Activated CD8-positive, alpha-beta memory T cell treated with anti-CD3 and anti-CD28 coated beads, Interleukin-2, amount 50 U/mL, for 24 hours (primary cell): ENCODE data around the gene MRPS21.
"Not testable (repeated sequence)": the region's sequence is repeated elsewhere in the genome, so short reads cannot be mapped to it uniquely, and the experiment has no call there.

Source experiments
- DNase-seq: peaks from one replicate; pipeline ENCODE4 v3.0.0-alpha.2; 2020; ENCODE audit errors: extremely low read depth

The MRPS21 gene

DNA sequence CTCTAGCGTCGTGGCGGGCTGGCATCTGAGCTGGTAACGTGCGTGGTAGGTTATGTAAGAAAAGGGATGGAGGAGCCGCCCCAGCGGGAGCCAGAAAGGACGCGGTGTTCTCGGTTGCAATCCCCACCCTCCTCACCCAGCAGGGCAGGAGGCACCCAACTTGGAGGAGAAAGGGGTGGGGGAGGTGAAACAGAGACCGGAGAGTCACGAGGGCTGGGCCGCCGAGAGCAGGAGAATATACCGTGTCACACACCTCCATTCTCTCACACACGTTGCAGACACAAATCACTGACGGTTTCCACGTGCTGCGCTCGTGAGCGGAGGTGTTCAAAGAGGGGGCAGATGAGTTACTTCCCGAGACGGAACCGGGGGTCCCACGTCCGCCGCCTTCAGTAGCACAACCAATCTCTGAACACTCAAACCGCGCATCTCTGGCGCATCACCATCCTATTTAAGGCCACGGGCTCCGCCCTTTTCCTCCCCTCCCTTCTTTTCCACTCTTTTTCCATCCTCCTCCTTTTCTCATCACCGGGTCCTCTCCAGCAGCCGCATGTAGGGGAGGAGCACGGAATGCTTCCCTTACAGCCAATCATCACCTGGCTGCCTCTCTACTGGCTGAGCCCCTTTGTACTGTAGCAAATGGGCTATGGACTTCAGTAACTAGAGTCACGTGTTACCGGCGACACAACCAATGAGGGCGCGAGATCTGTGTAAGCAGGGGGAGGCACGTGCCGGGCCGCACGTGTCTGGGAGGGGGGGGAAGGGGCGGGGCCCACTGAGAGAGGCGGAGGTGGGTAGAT, 11.7 kb upstream of the MRPS21 start, which contains the start of gene CIART:
TSS of gene CIART (plus strand) at position 797 of the 800 bp plus-strand sequence. CDS start 714 bp downstream, outside the sequence.
- DNase-seq = peak; percentile 34

DNA sequence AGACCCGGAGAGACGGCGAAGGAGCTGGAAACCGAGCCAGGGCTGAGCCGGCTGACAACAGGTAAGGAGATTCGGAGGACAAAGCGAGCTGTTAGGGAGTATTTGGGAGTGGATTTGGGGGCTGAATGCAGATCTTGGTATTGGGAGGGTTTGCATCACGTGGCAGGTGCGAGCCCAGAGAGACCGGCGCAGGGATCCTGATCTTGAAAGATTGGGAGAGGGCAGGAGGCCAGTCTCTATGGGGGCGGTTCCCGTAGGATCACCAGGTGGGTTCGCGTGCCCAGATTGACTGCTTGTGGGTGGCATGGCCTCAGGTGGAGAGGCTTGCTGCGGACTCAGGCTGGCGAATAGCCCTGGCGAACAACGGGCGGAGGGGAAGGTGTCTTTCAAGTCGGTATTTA, 11.1 kb upstream of the MRPS21 start:
- no peak for DNase-seq

DNA sequence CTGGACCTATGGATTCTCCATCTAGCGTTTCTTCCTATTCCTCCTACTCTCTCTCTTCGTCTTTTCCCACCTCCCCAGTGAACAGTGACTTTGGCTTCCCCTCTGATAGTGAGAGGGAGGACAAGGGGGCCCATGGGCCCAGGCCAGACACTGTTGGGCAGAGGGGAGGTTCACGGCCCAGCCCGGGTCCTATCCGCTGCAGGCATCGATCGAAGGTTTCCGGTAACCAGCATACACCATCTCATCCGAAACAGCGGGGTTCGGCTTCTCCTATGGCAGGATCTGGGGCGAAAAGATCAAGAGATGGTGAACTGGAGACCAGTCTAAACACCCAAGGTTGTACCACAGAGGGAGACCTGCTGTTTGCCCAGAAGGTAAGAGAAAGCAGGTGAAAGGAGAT, 10.4 kb upstream of the MRPS21 start:
- DNase-seq = no peak

DNA sequence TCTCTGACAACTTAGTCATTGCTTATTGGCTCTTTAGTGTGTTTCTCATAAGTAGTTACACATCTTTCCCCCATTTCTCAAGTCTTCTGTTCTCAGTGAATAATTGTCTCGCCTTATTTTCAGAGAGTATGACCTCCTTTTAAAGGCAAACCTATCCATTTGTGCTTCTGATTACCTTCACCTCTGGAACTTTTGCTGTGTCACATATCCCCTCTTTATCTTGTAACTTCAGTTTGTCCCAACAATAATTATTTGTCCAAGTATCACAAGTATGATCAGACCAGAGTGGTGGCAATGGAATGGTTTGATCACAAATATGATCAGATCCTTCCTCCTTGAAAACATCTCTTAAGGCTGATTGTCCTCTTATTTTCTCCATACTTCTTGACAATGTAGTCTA, 5.3 kb upstream of the MRPS21 start:
- DNase-seq = no peak

DNA sequence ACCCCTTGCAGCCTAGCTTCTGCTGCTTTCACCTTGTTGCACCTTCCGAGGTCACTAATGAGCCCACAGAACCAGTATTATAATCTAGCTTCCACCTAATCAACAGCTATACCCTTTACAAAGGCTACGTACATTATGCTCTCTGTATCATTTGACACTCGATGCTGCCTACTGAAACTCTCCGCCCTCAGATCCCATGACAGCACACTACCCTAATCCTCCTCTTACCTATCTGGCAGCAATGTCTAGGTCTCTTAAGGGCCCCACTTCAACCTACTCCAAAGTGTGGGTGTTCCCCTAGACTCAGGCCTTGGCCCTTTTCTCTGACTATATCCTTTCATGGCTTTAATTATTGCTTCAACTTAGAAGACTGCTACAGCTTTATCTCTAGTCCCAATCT, 4.8 kb upstream of the MRPS21 start:
- no peak for DNase-seq

DNA sequence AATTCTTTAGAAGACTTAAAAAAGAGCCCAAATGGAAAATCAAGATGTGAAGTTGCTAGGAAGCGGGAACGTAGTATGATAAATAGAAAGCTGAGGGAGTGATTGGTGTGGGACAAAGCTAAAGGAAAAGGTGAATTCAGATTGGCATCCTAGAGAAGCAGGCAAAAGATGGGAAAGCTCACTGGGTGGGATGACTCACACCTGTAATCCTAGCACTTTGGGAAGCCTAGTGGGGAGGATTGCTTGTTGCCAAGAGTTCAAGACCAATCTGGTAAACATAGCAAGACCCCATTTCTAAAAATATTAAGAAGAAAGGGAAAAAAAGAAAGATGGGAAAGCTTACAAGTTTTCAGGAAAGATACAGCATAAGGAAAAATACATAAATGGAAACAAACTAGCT, 1.8 kb downstream of the MRPS21 start:
- DNase-seq = no peak

DNA sequence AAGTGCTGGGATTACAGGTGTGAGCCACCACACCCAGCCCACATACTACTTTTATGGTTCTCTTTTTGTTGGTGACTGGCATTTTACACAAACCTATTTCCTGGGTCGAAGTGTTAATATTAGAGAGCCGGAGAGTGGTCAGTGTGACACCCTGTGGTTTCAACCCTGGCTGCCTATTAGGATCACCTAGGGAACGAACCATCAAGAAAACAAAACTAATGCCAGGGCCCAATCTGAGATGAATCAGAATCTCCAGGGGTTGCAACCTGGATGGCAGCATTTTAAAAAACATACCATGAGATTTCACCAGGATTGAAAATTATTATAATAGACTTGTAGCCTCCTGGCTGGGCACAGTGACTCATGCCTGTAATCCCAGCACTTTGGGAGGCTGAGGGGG, 6.1 kb downstream of the MRPS21 start:
- no peak for DNase-seq

DNA sequence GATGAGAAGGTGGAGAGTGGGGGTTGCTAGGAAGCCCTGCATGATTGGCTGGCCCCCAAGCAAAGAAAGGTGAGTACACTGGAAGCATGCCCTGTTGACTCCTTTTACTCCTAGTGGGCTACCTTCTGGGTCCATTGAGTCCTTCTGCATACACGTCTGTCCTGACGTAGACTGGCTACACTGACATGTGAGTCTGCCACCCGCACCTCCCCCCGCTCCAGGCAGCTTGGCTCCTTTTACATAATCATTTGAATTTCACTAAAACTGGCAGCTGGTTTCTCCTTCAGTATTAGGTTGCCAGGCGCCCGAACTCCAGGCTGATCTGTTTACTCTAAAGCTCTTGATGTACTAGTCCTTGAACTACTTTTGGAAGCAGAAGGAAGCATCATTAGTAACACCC, 8.7 kb downstream of the MRPS21 start:
- no peak for DNase-seq

DNA sequence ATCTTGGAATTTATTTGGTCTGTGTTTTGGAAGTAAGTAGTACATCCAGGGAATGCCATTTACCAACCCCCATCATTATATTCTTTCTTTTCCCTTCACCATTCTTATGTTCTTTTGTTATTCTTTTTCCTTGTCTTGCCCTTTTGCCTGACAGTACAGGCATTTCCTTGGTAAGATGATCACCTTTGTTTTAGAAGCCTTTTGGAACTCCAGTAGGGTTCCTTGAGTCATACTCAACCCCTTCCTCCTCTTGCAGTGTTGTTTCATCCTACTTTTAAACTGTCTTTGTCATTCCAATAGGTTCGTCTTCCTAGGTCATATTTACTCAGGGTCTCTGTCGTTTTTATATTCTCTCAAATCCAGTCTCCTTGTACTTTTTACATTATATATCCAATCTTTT, 9.2 kb downstream of the MRPS21 start:
- no peak for DNase-seq

DNA sequence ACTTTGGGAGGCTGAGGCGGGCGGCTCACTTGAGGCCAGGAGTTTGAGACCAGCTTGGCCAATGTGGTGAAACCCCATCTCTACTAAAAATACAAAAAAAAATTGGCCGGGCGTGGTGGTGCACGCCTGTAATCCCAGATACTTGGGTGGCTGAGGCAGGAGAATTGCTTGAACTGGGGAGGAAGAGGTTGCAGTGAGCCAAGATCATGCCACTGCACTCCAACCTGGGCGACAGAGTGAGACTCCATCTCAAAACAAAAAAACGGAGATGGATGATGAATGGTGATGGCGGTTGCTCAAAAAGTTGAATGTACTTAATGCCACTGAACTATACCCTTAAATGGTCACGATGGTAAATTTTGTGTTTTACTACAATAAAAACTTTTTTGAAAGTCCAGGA, 14.9 kb downstream of the MRPS21 start:
- DNase-seq = not testable (repeated sequence)

DNA sequence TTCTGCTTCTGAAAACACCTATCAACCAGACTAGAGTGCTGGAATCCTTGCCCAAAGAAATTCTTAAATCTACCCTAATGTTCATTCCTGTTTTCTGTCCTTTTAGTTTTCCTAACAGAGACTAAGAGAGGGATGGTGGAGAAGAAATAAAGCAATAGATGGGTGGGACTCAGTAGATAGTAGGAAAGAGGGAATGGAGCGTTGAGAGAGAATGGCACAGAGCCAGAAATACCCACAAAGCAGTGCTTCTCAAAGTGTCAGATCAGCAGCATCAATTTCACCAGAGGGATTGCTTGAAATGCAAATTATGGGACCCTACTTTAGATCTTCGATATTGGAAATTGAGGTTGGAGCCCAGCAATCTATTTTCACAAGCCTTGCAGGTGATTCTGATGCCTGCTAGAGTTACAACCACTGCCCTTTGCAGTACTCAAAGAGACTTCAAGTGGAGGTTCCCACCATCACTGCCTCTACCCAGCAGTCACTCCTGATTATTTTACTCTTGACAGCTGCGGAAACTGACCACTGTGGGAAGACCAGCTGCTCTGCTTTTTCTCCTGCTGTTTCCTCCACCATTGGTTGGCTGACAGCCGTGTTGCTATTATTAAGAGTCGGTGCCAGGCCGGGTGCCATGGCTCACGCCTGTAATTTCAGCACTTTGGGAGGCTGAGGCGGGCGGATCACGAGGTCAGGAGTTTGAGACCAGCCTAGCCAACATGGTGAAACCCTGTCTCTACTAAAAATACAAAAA, 16.3 kb downstream of the MRPS21 start:
- DNase-seq = no peak

DNA sequence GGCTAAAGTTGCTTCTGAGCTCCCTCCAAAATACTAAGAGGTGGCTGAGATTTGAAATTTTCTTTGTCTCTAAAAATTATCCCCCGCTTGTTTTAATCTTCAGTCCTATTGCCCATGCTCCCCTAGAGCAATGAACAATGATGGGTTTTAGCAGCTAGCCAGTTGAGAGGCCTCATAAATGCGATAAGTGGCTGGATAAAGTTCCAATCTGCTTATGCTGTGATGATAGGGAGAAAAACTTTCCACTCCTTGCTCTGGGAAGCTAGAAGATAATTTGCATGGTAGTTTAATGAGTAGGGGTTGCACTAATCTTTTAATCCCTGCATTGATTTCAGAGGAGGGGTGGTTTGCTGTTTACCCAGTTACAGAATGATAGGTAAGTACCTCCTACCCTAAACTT, 18.1 kb downstream of the MRPS21 start:
- no peak for DNase-seq

DNA sequence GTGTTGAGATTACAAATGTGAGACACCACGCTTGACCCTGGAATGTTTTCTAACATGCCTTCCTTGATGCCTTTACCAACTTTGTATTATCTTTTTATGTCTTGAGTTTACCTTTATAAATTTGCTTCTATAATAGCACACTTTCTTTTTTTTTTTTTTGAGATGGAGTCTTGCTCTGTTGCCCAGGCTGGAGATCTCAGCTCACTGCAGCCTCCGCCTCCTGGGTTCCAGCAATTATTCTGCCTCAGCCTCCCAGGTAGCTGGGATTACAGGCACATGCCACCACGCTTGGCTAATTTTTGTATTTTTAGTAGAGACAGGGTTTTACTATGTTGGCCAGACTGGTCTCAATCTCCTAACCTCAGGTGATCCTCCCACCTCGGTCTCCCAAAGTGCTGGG, 21.0 kb downstream of the MRPS21 start:
- DNase-seq = not testable (repeated sequence)

DNA sequence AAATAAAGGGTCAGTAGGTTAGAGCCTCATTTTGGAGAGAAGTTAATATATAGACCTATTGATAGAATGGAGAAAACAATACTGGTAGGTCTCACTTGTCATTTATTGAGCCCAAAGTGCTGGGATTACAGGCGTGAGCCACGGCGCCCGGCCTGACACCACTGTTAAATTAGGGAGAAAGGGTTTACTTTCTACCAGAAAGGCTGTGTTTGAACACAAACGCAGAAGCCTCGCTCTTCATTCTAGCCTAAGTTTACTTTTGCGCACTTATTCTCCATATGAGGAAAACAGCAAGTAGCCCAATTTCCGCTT, 27.0 kb downstream of the MRPS21 start:
- DNase-seq = no peak

DNA sequence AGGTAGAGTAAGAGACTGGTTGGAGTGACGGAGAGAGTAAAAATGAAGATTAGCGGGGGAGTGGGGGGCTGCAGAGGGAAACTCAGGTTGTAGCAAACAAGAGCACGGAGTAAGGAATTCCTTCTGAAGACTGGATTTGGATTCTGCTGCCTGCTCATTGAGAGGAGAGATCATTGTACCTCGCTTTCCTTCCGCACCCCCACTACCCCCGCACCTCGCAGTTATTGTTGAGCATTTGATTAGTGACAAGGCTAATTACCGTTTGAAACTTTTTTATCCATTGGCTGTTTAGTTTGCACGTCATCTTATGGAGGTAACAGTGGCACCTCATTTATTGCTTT, 28.1 kb downstream of the MRPS21 start:
- no peak for DNase-seq

DNA sequence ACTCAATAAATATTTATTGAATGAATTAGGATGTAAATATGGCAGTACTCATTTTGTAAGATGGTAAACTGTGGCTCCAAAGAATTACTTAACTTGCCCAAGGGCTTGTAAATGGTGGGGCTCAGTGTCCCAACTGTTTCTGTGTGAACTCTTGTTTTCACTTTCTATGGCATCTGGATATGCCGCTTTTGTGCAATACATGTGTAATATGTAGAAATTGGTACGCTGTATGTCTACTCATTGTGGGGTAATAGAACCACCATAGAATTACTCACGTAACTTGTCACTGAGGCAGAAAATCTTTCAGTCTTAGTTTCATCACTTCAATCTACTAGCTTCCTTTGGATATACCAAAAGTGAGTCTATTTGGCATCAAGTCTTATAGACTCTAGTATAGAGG, 28.6 kb downstream of the MRPS21 start:
- DNase-seq = no peak

DNA sequence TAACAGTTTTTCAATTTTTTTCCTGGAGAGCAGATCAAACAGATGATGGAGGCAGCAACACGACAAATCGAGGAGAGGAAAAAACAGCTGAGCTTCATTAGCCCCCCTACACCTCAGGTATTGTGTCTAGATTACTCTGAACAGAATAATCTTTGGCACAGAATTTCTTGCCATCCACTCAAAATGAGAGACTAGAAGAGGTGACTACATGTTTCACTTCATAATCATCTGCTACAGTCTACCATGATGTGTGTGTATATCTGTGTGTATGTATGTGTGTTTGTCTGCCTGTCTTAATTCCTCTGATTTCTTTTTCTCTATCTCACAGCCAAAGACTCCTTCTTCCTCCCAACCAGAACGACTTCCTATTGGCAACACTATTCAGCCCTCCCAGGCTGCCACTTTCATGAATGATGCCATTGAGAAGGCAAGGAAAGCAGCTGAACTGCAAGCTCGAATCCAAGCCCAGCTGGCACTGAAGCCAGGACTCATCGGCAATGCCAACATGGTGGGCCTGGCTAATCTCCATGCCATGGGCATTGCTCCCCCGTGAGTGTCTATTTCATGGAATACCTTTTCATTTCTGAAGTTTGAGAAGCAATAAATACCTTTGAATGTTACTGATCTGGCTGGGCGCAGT, 39.1 kb downstream of the MRPS21 start:
- DNase-seq = no peak

DNA sequence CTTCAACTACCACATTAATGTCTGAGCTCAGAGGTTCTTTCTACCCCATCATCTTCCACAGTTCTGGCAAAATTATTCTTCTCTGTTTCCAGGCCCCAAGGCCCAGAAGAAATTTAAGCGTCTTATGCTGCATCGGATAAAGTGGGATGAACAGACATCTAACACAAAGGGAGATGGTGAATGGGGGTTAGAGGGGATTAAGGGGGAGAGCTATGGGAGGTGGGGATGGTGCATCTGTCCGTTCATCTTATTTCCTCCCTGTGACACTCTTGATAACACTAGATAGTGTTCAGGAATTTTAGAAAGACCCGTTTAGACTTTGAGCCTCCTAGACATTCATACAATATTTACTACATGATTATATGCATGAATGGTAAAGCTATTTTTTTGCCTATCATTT, 52.7 kb downstream of the MRPS21 start:
- DNase-seq = no peak

DNA sequence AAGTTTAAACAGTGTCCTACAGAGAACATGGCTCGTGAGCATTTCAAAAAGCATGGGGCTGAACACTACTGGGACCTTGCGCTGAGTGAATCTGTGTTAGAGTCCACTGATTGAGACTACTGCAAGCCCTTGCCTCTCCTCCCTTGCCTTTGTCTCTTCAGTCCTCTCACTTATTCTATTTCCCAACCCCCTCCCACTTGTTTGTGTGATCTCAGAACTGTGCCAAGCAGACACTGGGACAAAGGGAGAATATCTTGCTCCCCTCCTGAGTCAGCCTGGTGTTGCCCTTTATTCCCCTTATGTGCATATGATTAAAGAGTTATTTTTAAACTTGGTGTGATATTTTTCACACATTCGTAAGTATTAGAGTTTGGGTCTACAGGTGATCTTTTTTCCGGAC, 59.2 kb downstream of the MRPS21 start:
- no peak for DNase-seq
